MM.1S (cell line): Measurements from ENCODE around the gene TOX2.

ENCODE experiments used
- DNase-seq: peaks from one replicate; pipeline ENCODE4 v3.0.0-alpha.2; 2015
- H2AFZ ChIP-seq: fragments of 300-600 bp; sonication (generic); 2 replicates; pipeline ENCODE4 v1.6.0; 2016; ENCODE audit warnings: antibody characterized with exemption, low read length
- H3F3A ChIP-seq: fragments of 300-600 bp; sonication (generic); 2 replicates; pipeline ENCODE4 v1.6.1; 2016; ENCODE audit warnings: mild to moderate bottlenecking, antibody characterized with exemption, low read length, moderate library complexity, mixed read lengths; ENCODE audit not compliant: insufficient read depth
- H3K27ac ChIP-seq: fragments of 300-600 bp; sonication (generic); 2 replicates; pipeline ENCODE4 v1.5.1; 2016; ENCODE audit warnings: mild to moderate bottlenecking, low read length
- H3K27me3 ChIP-seq: fragments of 300-600 bp; sonication (generic); replicated peaks from 2 replicates; pipeline ENCODE4 v1.6.0; 2016; ENCODE audit warnings: low read length; ENCODE audit not compliant: insufficient read depth
- H3K36me3 ChIP-seq: fragments of 300-600 bp; sonication (generic); replicated peaks from 2 replicates; pipeline ENCODE4 v1.6.1; 2016; ENCODE audit warnings: mild to moderate bottlenecking, low read length, mixed read lengths; ENCODE audit not compliant: insufficient read depth
- H3K4me1 ChIP-seq: fragments of 300-600 bp; sonication (generic); 2 replicates; pipeline ENCODE4 v1.6.1; 2016; ENCODE audit warnings: low read length, mixed read lengths
- H3K4me2 ChIP-seq: fragments of 300-600 bp; sonication (generic); 2 replicates; pipeline ENCODE4 v1.6.0; 2016; ENCODE audit warnings: low read depth, low read length
- H3K4me3 ChIP-seq: fragments of 300-600 bp; sonication (generic); 2 replicates; pipeline ENCODE4 v1.5.1; 2016; ENCODE audit warnings: low read length, mixed read lengths
- H3K79me2 ChIP-seq: fragments of 300-600 bp; sonication (generic); 2 replicates; pipeline ENCODE4 v1.6.1; 2016; ENCODE audit warnings: mixed run types, low read length, mixed read lengths
- H3K9ac ChIP-seq: fragments of 300-600 bp; sonication (generic); 2 replicates; pipeline ENCODE4 v1.6.1; 2016; ENCODE audit warnings: low read length, mixed read lengths
- H3K9me2 ChIP-seq: fragments of 300-600 bp; sonication (generic); replicated peaks from 2 replicates; pipeline ENCODE4 v1.6.1; 2016; ENCODE audit warnings: mild to moderate bottlenecking, low read length, mixed read lengths; ENCODE audit not compliant: insufficient read depth
- H3K9me3 ChIP-seq: fragments of 300-600 bp; sonication (generic); replicated peaks from 2 replicates; pipeline ENCODE4 v1.6.1; 2016; ENCODE audit warnings: mild to moderate bottlenecking, low read length, mixed read lengths; ENCODE audit not compliant: insufficient read depth
- H4K20me1 ChIP-seq: fragments of 300-600 bp; sonication (generic); 2 replicates; pipeline ENCODE4 v1.6.1; 2016; ENCODE audit warnings: mild to moderate bottlenecking, low read length, moderate library complexity, mixed read lengths; ENCODE audit not compliant: insufficient read depth
- EZH2 ChIP-seq: fragments of 300-600 bp; sonication (generic); optimal IDR thresholded peaks from 2 replicates; pipeline ENCODE3; 2017; ENCODE audit warnings: low read depth, mild to moderate bottlenecking, antibody characterized with exemption, low read length, mixed read lengths
- EZH2phosphoT487 ChIP-seq: fragments of 300-600 bp; sonication (generic); IDR thresholded peaks from 2 replicates; pipeline ENCODE4 v1.6.1; 2018; ENCODE audit warnings: antibody characterized with exemption, low read length
- TF ChIP-seq, protein P1 (sequence below): fragments of 300-600 bp; sonication (generic); IDR thresholded peaks from 2 replicates; pipeline ENCODE4 v1.5.1; 2016; ENCODE audit warnings: antibody characterized with exemption, low read length, mixed read lengths

The TOX2 gene

DNA sequence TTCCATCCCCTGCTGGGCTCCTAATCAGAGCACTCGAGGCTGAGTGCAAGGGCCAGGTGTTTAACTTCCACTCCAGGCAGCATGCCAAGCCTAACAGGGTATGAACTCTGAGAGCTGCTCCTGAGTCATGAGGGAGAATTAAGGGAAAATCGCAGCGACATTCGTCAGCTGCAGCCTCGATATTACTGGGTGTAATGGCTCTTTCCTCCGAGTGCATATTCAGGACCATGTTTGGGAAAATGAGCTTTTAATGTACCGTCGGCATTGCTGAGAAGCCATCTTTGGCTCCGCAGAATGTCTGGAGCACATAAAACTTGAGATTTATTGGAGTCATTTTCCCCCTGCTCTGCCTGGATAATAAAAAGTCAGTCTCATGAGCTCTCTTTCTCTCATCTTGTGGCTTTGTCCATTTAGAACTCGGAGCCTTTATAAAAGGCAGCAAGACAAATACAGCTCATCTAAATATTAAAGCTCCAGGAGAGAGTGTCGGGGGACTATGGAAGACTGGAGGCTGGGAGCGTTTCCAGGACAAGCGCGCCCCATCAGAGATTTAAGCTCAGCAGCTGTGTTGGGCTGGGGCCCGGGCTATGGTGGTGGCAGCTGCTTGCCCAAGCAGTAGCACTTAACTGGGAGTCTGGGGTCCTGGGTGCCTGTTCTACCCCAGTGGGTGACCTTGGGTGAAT lies 103.7 kb downstream of the TOX2 start:
- no peak for DNase-seq
- no peaks in the 10 kb centered on the region for H3K9me3 ChIP-seq
- no peak for TF ChIP-seq EZH2
- TF ChIP-seq EZH2phosphoT487: no peak
- TF ChIP-seq, protein P1, sequence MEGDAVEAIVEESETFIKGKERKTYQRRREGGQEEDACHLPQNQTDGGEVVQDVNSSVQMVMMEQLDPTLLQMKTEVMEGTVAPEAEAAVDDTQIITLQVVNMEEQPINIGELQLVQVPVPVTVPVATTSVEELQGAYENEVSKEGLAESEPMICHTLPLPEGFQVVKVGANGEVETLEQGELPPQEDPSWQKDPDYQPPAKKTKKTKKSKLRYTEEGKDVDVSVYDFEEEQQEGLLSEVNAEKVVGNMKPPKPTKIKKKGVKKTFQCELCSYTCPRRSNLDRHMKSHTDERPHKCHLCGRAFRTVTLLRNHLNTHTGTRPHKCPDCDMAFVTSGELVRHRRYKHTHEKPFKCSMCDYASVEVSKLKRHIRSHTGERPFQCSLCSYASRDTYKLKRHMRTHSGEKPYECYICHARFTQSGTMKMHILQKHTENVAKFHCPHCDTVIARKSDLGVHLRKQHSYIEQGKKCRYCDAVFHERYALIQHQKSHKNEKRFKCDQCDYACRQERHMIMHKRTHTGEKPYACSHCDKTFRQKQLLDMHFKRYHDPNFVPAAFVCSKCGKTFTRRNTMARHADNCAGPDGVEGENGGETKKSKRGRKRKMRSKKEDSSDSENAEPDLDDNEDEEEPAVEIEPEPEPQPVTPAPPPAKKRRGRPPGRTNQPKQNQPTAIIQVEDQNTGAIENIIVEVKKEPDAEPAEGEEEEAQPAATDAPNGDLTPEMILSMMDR: no peak
- H3K4me2 ChIP-seq: no peak overlapping the region
- H3K9ac ChIP-seq: no peak overlapping the region
- H3K27me3 ChIP-seq: no peaks in the 10 kb centered on the region
- H3K9me2 ChIP-seq: no peaks in the 10 kb centered on the region
- no peak overlapping the region for H3K27ac ChIP-seq
- no peaks in the 10 kb centered on the region for H3K36me3 ChIP-seq
- no peaks in the 10 kb centered on the region for H3F3A ChIP-seq
- H3K4me3 ChIP-seq: no peak overlapping the region
- H2AFZ ChIP-seq: no peak overlapping the region
- H3K4me1 ChIP-seq: peaks cover 14% of the 10 kb centered on the region
- peaks cover 53% of the 10 kb centered on the region for H3K79me2 ChIP-seq
- H4K20me1 ChIP-seq: no peaks in the 10 kb centered on the region

GRCh38 chr20:44018942-44019637 lies 104.4 kb downstream of the TOX2 start:
- no peak overlapping the region for H2AFZ ChIP-seq
- peak overlapping the region; percentile 28 for H3K4me2 ChIP-seq
- H3K27ac ChIP-seq: no peak overlapping the region

DNA sequence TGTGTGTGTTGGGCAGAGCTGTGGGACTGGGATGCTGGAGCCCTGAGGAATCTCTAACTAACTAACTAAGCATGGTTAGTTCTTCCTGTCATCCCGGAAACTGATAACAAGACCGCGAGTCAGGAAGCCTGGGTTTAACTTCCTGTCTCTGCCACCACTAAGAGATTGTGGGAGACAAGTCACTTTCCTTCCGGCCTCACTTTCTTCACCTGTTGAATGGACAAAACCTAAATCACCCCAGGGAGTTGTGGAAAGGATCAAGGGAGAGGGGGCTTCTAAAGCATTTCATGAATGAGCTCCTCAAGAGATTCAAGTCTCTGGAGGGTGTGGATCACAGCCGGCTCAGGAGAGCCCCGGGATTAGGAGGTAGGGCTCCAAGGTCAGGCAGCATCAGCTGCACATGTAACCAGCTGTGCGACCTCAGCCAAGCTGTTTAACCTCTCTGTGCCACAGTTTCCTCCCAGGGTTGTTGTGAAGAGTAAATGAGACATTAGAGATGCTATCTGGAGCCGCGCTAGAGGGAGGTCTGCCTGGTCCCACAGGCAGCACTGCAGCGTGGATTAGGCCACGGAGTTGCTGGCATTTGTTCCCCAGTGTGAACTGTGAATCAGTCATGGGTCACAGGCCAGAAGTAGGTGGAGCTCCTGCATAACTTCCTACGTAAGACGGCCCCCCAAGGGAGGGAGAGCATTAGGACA lies 105.1 kb downstream of the TOX2 start:
- no peaks in the 10 kb centered on the region for H3K9me3 ChIP-seq
- no peaks in the 10 kb centered on the region for H3K36me3 ChIP-seq
- peak; percentile 16 for DNase-seq
- peaks cover 42% of the 10 kb centered on the region for H3K79me2 ChIP-seq
- no peaks in the 10 kb centered on the region for H4K20me1 ChIP-seq
- no peak overlapping the region for H3K4me3 ChIP-seq
- H3K27me3 ChIP-seq: no peaks in the 10 kb centered on the region
- H3F3A ChIP-seq: no peaks in the 10 kb centered on the region
- TF ChIP-seq EZH2: no peak
- no peak for TF ChIP-seq EZH2phosphoT487
- no peaks in the 10 kb centered on the region for H3K9me2 ChIP-seq
- H3K27ac ChIP-seq: no peak overlapping the region
- H2AFZ ChIP-seq: no peak overlapping the region
- H3K9ac ChIP-seq: no peak overlapping the region
- H3K4me2 ChIP-seq: peak overlapping the region; percentile 28
- peaks cover 14% of the 10 kb centered on the region for H3K4me1 ChIP-seq

More at GRCh38 chr20:44018942-44019637, 104.4 kb downstream of the TOX2 start:
- H4K20me1 ChIP-seq: no peaks in the 10 kb centered on the region
- no peaks in the 10 kb centered on the region for H3K27me3 ChIP-seq
- DNase-seq: no peak
- peaks cover 49% of the 10 kb centered on the region for H3K79me2 ChIP-seq
- H3F3A ChIP-seq: no peaks in the 10 kb centered on the region
- H3K9me2 ChIP-seq: no peaks in the 10 kb centered on the region
- H3K4me3 ChIP-seq: no peak overlapping the region
- no peaks in the 10 kb centered on the region for H3K36me3 ChIP-seq
- H3K4me1 ChIP-seq: peaks cover 14% of the 10 kb centered on the region
- TF ChIP-seq, protein P1: no peak
- no peak for TF ChIP-seq EZH2phosphoT487
- no peak for TF ChIP-seq EZH2
- no peaks in the 10 kb centered on the region for H3K9me3 ChIP-seq
- H3K9ac ChIP-seq: no peak overlapping the region
